ENCODE data around the gene ARHGAP10.

DNA sequence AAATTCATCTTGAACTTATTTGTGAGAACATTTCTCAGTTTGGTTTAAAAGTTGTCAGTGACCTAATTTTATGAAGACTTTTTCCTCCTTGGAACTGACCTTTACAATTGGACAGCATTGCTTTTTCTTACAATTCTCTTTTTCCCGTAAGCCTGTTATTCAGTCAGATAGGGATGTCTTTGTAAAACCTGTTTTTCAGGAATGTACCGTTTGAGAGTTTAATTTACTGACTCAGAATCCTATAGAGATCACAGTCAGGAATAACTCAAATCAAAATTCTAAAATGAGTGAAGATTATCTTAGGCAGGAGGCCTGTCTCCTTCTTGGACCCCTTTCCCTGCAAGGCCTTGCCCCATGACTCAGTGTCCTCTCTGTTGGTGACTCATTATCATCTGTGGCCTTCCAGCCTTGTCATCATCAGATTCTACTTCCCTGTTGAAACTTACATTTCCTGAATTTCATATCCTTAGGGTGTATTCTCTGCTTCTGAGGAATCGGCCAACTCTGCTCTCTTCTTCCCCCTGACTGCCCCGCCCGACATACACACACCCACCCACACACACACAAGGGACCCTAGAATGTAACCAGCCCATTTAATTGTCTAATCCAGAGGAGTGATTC is 99.8 kb downstream of the ARHGAP10 start:
- TF ChIP-seq, protein P1, sequence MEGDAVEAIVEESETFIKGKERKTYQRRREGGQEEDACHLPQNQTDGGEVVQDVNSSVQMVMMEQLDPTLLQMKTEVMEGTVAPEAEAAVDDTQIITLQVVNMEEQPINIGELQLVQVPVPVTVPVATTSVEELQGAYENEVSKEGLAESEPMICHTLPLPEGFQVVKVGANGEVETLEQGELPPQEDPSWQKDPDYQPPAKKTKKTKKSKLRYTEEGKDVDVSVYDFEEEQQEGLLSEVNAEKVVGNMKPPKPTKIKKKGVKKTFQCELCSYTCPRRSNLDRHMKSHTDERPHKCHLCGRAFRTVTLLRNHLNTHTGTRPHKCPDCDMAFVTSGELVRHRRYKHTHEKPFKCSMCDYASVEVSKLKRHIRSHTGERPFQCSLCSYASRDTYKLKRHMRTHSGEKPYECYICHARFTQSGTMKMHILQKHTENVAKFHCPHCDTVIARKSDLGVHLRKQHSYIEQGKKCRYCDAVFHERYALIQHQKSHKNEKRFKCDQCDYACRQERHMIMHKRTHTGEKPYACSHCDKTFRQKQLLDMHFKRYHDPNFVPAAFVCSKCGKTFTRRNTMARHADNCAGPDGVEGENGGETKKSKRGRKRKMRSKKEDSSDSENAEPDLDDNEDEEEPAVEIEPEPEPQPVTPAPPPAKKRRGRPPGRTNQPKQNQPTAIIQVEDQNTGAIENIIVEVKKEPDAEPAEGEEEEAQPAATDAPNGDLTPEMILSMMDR (conservative IDR thresholded peaks at IDR 0.05; ENCODE audit: low read depth, low read length) = no peak
- TF ChIP-seq EZH2 (IDR thresholded peaks at IDR 0.05; ENCODE audit: low read length, unreplicated experiment) = no peak
